ENCODE measurements around the gene SMOC2. TPM values are rescaled to one million over a fixed set of nuclear protein-coding genes. Genes with fewer than 3 reads are reported as not detected.

The SMOC2 gene
- total RNA-seq, 1 experiment from 2014 or later, result 2.1 TPM

DNA sequence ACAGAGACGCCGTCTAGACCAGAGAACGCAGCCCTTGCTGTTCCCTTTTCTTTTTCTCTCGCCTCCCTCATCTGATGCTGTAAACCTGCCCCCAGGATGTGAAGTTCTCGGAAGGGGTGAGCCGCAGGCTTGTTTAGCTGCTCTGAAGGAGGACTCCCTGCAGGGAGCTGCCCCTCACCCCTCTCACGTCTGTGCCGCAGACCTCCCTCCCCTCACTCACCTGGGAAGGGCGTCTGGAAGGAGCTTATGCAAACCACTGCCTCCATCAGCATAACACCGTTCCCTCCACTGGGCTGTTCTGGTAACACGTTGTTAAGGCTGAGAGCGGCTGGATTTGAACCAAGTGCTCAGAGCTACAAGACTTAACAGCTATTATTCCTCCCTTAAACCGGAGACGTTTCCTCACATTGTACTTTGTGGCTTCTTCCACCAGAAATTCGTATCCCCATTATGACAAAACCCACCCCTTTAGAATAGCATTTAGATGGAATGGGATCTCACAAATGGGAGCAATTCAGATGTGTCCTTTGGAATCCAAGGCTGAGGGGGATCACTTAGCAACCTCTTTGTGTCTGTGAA is 99.8 kb downstream of the SMOC2 start:
- Histone ChIP-seq H3K23ac (ENCODE audit: insufficient read length, low read depth, low read length) (no peak overlapping the region), H3K14ac (ENCODE audit: insufficient read depth, low read length) (0 out of 2 replicates have a peak overlapping the region, but pooled peaks have one; percentile 25), H3K27ac (ENCODE audit: insufficient read length, low read depth, low read length) (no peak overlapping the region), H3K4me1 (ENCODE audit: insufficient read depth, low read length) (peaks cover 12% of the 10 kb centered on the region; the same call in 1 of the 2 replicates), H2BK5ac (ENCODE audit: insufficient read length, low read length) (no peak overlapping the region), H3K4me2 (ENCODE audit: insufficient read depth, insufficient read length, low read length) (peak overlapping the region; percentile 1), H3K9ac (ENCODE audit: extremely low read depth, insufficient read length, low read length) (no peak overlapping the region), H2BK15ac (ENCODE audit: low read depth, low read length) (no peak overlapping the region), H4K20me1 (ENCODE audit: control insufficient read depth, insufficient read depth, insufficient read length) (no peaks in the 10 kb centered on the region), H3K23me2 (ENCODE audit: insufficient read length, low read depth, low read length, poor library complexity, severe bottlenecking) (no peaks in the 10 kb centered on the region), H3K79me1 (ENCODE audit: insufficient read depth, low read depth, low read length, poor library complexity, severe bottlenecking) (no peaks in the 10 kb centered on the region), H3K4ac (ENCODE audit: low read depth, low read length) (no peak overlapping the region), H2BK20ac (ENCODE audit: low read depth, low read length, poor library complexity, severe bottlenecking) (no peak overlapping the region), H2BK120ac (ENCODE audit: low read depth, low read length, poor library complexity, severe bottlenecking) (no peak overlapping the region), H2AK5ac (ENCODE audit: insufficient read length, low read length) (no peak overlapping the region), H4K8ac (replicated peaks; ENCODE audit: insufficient read length, low read depth, low read length) (no peak overlapping the region), H3K79me2 (ENCODE audit: insufficient read depth, low read length) (no peaks in the 10 kb centered on the region), H3T11ph (ENCODE audit: low read length) (no peak overlapping the region), H3K27me3 (ENCODE audit: insufficient read depth, low read length) (no peaks in the 10 kb centered on the region), H2BK12ac (ENCODE audit: insufficient read length, low read depth, low read length) (no peak overlapping the region), H4K5ac (ENCODE audit: insufficient read length, low read depth, low read length) (no peak overlapping the region), H2AFZ (ENCODE audit: low read length) (no peak overlapping the region), H4K91ac (ENCODE audit: insufficient read length, low read depth, low read length) (no peak overlapping the region), H3K56ac (ENCODE audit: insufficient read length, low read depth, low read length) (no peak overlapping the region), H3K9me3 (ENCODE audit: control insufficient read depth, low read depth, low read length) (no peaks in the 10 kb centered on the region), H3K18ac (ENCODE audit: insufficient read length, low read depth, low read length) (no peak overlapping the region)
- H3K27me3 Mint-ChIP-seq (ENCODE audit: low read depth), result no peaks in the 10 kb centered on the region; the same call in 1 of the 2 replicates
- no peaks in the 10 kb centered on the region for H3K36me3 Mint-ChIP-seq (ENCODE audit: insufficient read depth in 1 of 3, low read depth in 3 of 3)
- peaks cover 40 to 55% of the 10 kb centered on the region in 2 experiments for H3K4me1 Mint-ChIP-seq
- no CpG with 5 or more reads among the region's 15 CpGs for WGBS (ENCODE audit: extremely low coverage, insufficient read length, low lambda C conversion rate)
- peak; percentile 83 for DNase-seq
- H3K27ac Mint-ChIP-seq, result peak overlapping the region; percentile 63 to 87 (median 78)
- TF ChIP-seq CTCF (conservative IDR thresholded peaks at IDR 0.05), result peak; percentile 11; the same call in 1 of the 3 replicates
- H3K4me3 Mint-ChIP-seq, result peak overlapping the region in 1 of 2 experiments; percentile 52; a peak in 1 of 5 replicates
- H3K9me3 Mint-ChIP-seq, result no peaks in the 10 kb centered on the region; a peak in 1 of 5 replicates
